GM12891 (cell line): ENCODE results near the gene LRRC30.

Experiments used
- POLR2A ChIP-seq: IDR thresholded peaks from 2 replicates; pipeline ENCODE4 v1.6.1; 2011; ENCODE audit warnings: low read depth, low read length, control low read depth
- TAF1 ChIP-seq: IDR thresholded peaks from 2 replicates; pipeline ENCODE4 v1.6.1; 2011; ENCODE audit warnings: low read depth, low read length, control low read depth

- TF ChIP-seq POLR2A (no peak), TAF1 (no peak)
Measured at GRCh38 chr18:7248877-7249276, 18.0 kb downstream of the LRRC30 start.
